ENCODE data around the gene RAB24. TPM values are rescaled to one million over a fixed set of nuclear protein-coding genes. Genes with fewer than 3 reads are reported as not detected.
"Not testable (repeated sequence)": the region's sequence is repeated elsewhere in the genome, so short reads cannot be mapped to it uniquely, and the experiment has no call there.

Gene RAB24
- polyA plus RNA-seq, 1 donor from 2014 or later, result 79.0 TPM

- TF ChIP-seq MXI1 (conservative IDR thresholded peaks at IDR 0.05; ENCODE audit: poor library complexity, severe bottlenecking), result no peak
- TF ChIP-seq EP300 (conservative IDR thresholded peaks at IDR 0.05; ENCODE audit: poor library complexity, severe bottlenecking), result no peak
- no peak for TF ChIP-seq REST (IDR thresholded peaks at IDR 0.05; ENCODE audit: borderline replicate concordance)
- TF ChIP-seq CTCF (IDR thresholded peaks at IDR 0.05; ENCODE audit: poor library complexity, severe bottlenecking), result no peak
- TF ChIP-seq SMC3 (conservative IDR thresholded peaks at IDR 0.05; ENCODE audit: poor library complexity), result no peak
- no peak for TF ChIP-seq POLR2AphosphoS5 (IDR thresholded peaks at IDR 0.05)
- TF ChIP-seq EZH2 (IDR thresholded peaks at IDR 0.05; ENCODE audit: borderline replicate concordance, insufficient read depth, low read length, poor library complexity, severe bottlenecking), result no peak
- TF ChIP-seq RAD21 (conservative IDR thresholded peaks at IDR 0.05), result no peak
- no peak for TF ChIP-seq TAF1 (IDR thresholded peaks at IDR 0.05; ENCODE audit: low read depth)
- Histone ChIP-seq H4K20me1 (ENCODE audit: insufficient read depth) (no peaks in the 10 kb centered on the region), H3K4me2 (ENCODE audit: low read length) (no peak overlapping the region), H3K9ac (ENCODE audit: low read length) (no peak overlapping the region), H3F3A (ENCODE audit: insufficient read depth, low read length, poor library complexity, severe bottlenecking) (no peaks in the 10 kb centered on the region), H3K27ac (ENCODE audit: low read length) (no peak overlapping the region), H3K36me3 (ENCODE audit: insufficient read depth, low read length) (no peaks in the 10 kb centered on the region), H3K79me2 (replicated peaks; ENCODE audit: insufficient read depth, low read length) (peaks cover 16% of the 10 kb centered on the region), H3K9me3 (ENCODE audit: low read length) (no peaks in the 10 kb centered on the region), H2AFZ (ENCODE audit: low read depth, low read length) (no peak overlapping the region), H3K9me2 (ENCODE audit: insufficient read depth, low read length) (no peaks in the 10 kb centered on the region), H3K4me3 (ENCODE audit: low read length) (no peak overlapping the region), H3K27me3 (ENCODE audit: insufficient read depth, low read depth, low read length) (no peaks in the 10 kb centered on the region)
Observed at GRCh38 chr5:177306674-177307543, 3.4 kb upstream of the RAB24 start.

- H4K20me1 ChIP-seq (ENCODE audit: insufficient read depth); H3K27me3 ChIP-seq (ENCODE audit: insufficient read depth, low read depth, low read length); H3K9me2 ChIP-seq (ENCODE audit: insufficient read depth, low read length); H3K4me2 ChIP-seq (ENCODE audit: low read length); H3K27ac ChIP-seq (ENCODE audit: low read length); H3K9ac ChIP-seq (ENCODE audit: low read length); H2AFZ ChIP-seq (ENCODE audit: low read depth, low read length); H3K9me3 ChIP-seq (ENCODE audit: low read length); H3K36me3 ChIP-seq (ENCODE audit: insufficient read depth, low read length); H3F3A ChIP-seq (ENCODE audit: insufficient read depth, low read length, poor library complexity, severe bottlenecking); H3K4me3 ChIP-seq (ENCODE audit: low read length): not testable (repeated sequence)
- peaks cover 16% of the 10 kb centered on the region for H3K79me2 ChIP-seq (replicated peaks; ENCODE audit: insufficient read depth, low read length)
Observed at GRCh38 chr5:177306103-177306640, 2.7 kb upstream of the RAB24 start.

Measured in neural cell (in vitro differentiated cells).